Peyer's patch (tissue), 4 donors: ENCODE data around the gene FADD.

Experiments used
- CTCF ChIP-seq, 6 experiments: fragments of 450-650 bp in 4 of 6; fragments of 200-600 bp in 2 of 6; sonication (generic) in 1 of 6; IDR thresholded peaks; one replicate each; pipeline ENCODE4 v1.5.1; 2017 to 2019; ENCODE audit warnings: antibody characterized with exemption in 6 of 6, mild to moderate bottlenecking in 3 of 6, moderate library complexity in 1 of 6
- POLR2A ChIP-seq, 2 donors: fragments of 450-650 bp; IDR thresholded peaks; one replicate each; pipeline ENCODE4 v1.5.1; 2017; ENCODE audit warnings: antibody characterized with exemption in 2 of 2, mild to moderate bottlenecking in 2 of 2, moderate library complexity in 2 of 2

- TF ChIP-seq CTCF (IDR thresholded peaks at IDR 0.05) (no peak), POLR2A (IDR thresholded peaks at IDR 0.05) (no peak)
Measured at GRCh38 chr11:70156291-70157037, 46.6 kb upstream of the FADD start.
